ENCODE measurements around the gene MGAT1.

DNA sequence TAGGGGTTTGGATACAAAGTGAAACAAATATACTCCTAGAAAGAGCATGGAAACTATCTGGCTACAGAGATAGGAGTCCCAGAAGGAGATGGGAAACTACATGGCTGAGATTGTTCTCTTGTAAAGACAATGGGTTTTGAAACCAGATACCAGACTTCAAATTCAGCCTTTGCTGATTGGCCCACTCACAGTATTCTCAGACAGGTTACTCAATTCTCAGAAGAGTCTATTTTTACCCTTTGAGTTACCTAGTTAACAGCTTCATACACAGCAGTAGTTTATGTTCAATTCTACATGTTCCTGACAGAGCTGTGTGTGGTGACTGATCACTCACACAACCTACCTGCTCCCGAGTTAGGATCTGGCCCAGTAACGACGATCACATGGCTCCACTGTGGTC, 44.4 kb upstream of the MGAT1 start:
- TF ChIP-seq, protein P1, sequence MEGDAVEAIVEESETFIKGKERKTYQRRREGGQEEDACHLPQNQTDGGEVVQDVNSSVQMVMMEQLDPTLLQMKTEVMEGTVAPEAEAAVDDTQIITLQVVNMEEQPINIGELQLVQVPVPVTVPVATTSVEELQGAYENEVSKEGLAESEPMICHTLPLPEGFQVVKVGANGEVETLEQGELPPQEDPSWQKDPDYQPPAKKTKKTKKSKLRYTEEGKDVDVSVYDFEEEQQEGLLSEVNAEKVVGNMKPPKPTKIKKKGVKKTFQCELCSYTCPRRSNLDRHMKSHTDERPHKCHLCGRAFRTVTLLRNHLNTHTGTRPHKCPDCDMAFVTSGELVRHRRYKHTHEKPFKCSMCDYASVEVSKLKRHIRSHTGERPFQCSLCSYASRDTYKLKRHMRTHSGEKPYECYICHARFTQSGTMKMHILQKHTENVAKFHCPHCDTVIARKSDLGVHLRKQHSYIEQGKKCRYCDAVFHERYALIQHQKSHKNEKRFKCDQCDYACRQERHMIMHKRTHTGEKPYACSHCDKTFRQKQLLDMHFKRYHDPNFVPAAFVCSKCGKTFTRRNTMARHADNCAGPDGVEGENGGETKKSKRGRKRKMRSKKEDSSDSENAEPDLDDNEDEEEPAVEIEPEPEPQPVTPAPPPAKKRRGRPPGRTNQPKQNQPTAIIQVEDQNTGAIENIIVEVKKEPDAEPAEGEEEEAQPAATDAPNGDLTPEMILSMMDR (IDR thresholded peaks at IDR 0.05): no peak
- TF ChIP-seq POLR2A (IDR thresholded peaks at IDR 0.05): no peak
